ENCODE measurements around the gene MRC2.

The MRC2 gene

DNA sequence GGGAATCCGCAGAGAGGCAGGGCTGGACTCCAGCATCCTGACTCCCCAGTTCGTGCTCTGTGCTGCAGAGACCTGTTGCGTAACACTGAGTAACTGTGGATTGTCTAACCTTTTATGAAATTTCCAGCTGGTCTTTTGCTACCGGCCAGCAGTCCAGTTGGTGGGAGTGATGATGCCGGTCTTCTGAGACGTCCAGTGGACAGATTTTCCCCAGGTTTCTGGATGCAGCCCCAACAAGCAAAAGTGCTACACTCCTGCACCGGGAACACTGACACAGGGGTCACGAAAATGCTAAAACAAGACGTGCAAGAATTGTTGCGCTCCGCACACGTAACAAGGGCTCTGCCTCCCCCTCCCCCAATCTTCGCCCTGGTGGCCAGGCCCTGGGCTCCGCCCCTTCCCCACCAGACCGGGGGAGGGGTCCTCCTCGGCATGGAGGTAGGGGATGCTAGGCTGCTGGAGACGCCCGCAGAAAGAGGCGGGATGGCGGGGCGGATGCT lies 701 bp upstream of the MRC2 start:
- no peaks in the 10 kb centered on the region; the same call in 1 of the 2 replicates for H3K79me2 ChIP-seq (ENCODE audit: insufficient read depth, low read length)
- TF ChIP-seq, protein P1, sequence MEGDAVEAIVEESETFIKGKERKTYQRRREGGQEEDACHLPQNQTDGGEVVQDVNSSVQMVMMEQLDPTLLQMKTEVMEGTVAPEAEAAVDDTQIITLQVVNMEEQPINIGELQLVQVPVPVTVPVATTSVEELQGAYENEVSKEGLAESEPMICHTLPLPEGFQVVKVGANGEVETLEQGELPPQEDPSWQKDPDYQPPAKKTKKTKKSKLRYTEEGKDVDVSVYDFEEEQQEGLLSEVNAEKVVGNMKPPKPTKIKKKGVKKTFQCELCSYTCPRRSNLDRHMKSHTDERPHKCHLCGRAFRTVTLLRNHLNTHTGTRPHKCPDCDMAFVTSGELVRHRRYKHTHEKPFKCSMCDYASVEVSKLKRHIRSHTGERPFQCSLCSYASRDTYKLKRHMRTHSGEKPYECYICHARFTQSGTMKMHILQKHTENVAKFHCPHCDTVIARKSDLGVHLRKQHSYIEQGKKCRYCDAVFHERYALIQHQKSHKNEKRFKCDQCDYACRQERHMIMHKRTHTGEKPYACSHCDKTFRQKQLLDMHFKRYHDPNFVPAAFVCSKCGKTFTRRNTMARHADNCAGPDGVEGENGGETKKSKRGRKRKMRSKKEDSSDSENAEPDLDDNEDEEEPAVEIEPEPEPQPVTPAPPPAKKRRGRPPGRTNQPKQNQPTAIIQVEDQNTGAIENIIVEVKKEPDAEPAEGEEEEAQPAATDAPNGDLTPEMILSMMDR (IDR thresholded peaks at IDR 0.05; ENCODE audit: borderline replicate concordance, extremely low read depth, low read length, poor library complexity, severe bottlenecking): no peak
- TF ChIP-seq EZH2 (IDR thresholded peaks at IDR 0.05; ENCODE audit: borderline replicate concordance, low read depth, low read length, severe bottlenecking): no peak
- H3K4me1 ChIP-seq (ENCODE audit: insufficient read depth, low read length): peaks cover 31% of the 10 kb centered on the region
- H3K36me3 ChIP-seq (ENCODE audit: insufficient read depth, low read length): no peaks in the 10 kb centered on the region
- no peaks in the 10 kb centered on the region for H3K27me3 ChIP-seq (ENCODE audit: insufficient read depth, low read length, poor library complexity)
- H4K20me1 ChIP-seq (ENCODE audit: insufficient read depth, low read length): peaks cover 23% of the 10 kb centered on the region
- H3K9me3 ChIP-seq (ENCODE audit: insufficient read depth, low read length, severe bottlenecking): no peaks in the 10 kb centered on the region
- H3K4me3 ChIP-seq (ENCODE audit: low read depth in 1 of 2, low read length in 2 of 2): peak overlapping the region; percentile 25 to 91; a peak in 3 of 4 replicates
- peak; percentile 50 for DNase-seq
- peak; percentile 22 for ATAC-seq (ENCODE audit: insufficient read depth, low read depth)
- H2AFZ ChIP-seq (ENCODE audit: low read depth, low read length): peak overlapping the region; percentile 67
- H3K4me2 ChIP-seq (ENCODE audit: insufficient read depth, low read length): peak overlapping the region; percentile 97
- H3K9ac ChIP-seq (ENCODE audit: low read depth, low read length): peak overlapping the region; percentile 74
- no peak overlapping the region for H3K27ac ChIP-seq (ENCODE audit: low read length)

DNA sequence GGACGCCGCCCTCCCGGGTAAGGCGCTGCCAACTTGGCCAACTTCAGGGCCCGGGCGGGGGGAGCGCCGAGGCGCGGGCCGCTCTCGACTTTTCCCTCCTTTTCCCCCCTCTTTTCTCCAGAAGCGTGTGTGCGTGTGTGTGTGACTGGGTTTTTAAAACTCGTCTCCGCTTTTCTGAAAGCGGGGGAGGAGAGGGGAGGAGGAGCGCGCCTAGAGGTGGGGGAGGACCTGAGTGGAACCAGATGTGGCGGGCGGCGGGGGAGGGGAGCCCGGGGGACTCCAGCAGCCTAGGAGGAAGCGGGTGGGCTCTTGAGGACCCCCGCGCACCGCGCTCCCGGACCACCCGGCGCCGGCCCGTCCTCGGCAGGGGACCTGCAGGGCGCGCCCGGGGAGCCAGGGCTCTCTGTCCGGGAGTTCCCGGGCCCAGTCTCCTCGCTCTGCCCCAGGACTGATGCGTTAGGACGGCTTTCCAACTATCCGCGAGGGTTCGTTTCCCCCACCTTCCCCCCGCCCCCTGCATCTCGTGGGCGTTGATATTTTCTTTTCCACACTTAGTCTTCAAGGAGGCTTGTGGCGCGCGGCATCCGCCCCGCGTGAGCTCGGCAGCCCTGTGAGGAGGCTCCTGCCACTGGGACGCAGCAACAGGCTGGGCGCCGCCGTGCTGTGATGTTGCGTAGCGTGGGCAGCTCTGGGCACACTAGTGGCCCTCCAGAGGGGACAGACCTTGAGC lies 599 bp downstream of the MRC2 start:
- Histone ChIP-seq H3K9me3 (ENCODE audit: insufficient read depth, low read length, severe bottlenecking) (no peaks in the 10 kb centered on the region), H3K9ac (ENCODE audit: low read depth, low read length) (peak overlapping the region; percentile 74), H3K27me3 (ENCODE audit: insufficient read depth, low read length, poor library complexity) (no peaks in the 10 kb centered on the region), H2AFZ (ENCODE audit: low read depth, low read length) (peak overlapping the region; percentile 67), H4K20me1 (ENCODE audit: insufficient read depth, low read length) (peaks cover 30% of the 10 kb centered on the region), H3K4me3 (ENCODE audit: low read depth in 1 of 2, low read length in 2 of 2) (peak overlapping the region; percentile 25 to 91), H3K4me2 (ENCODE audit: insufficient read depth, low read length) (peak overlapping the region; percentile 97), H3K79me2 (ENCODE audit: insufficient read depth, low read length) (no peaks in the 10 kb centered on the region; the same call in 1 of the 2 replicates), H3K4me1 (ENCODE audit: insufficient read depth, low read length) (peaks cover 31% of the 10 kb centered on the region), H3K36me3 (ENCODE audit: insufficient read depth, low read length) (no peaks in the 10 kb centered on the region), H3K27ac (ENCODE audit: low read length) (peak overlapping the region; percentile 33)
- TF ChIP-seq EZH2 (IDR thresholded peaks at IDR 0.05; ENCODE audit: borderline replicate concordance, low read depth, low read length, severe bottlenecking): no peak
- TF ChIP-seq, protein P1 (IDR thresholded peaks at IDR 0.05; ENCODE audit: borderline replicate concordance, extremely low read depth, low read length, poor library complexity, severe bottlenecking): no peak
- peak; percentile 73 for DNase-seq
- peak; percentile 59 for ATAC-seq (ENCODE audit: insufficient read depth, low read depth)

DNA sequence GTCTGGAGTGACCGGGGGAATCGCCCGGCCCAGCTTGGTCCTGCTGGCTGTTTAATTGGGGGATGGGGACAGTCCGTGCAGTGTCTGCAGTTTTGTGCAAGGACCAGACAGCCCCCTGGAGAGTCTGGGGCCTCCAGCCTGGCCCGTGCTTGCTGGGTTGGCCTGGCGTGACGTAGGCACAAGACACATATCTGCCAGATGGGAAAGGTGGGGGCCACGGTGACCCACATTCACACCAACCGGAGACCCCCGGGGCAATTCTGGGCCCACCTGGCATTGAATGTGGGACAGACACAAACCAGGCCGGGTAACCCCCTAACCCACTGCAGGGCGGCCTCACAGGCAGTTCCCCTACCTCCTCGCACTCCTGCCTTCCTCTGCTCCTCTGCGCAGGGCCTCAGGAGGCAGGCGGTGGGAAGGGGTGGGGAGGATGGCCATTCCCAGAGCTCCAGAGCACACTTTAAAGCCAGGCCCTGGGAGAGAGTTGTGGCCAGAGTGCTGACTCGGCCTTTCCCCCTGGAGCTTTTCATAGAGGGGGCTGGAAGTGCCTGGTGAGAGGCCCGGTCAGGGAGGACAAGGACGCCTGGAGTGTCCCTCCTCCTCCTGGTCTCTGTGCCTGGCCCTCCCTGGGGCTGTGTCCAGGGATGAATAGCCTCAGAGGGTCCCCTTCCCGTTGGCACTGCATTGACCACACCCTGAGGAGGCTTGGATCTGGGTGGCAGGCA lies 1.5 kb downstream of the MRC2 start:
- Histone ChIP-seq H3K4me2 (ENCODE audit: insufficient read depth, low read length) (peak overlapping the region; percentile 97), H3K9ac (ENCODE audit: low read depth, low read length) (peak overlapping the region; percentile 74; the same call in 1 of the 2 replicates), H3K4me1 (ENCODE audit: insufficient read depth, low read length) (peaks cover 31% of the 10 kb centered on the region), H3K36me3 (ENCODE audit: insufficient read depth, low read length) (no peaks in the 10 kb centered on the region), H3K9me3 (ENCODE audit: insufficient read depth, low read length, severe bottlenecking) (no peaks in the 10 kb centered on the region), H3K27ac (ENCODE audit: low read length) (no peak overlapping the region; the same call in 1 of the 2 replicates), H3K79me2 (ENCODE audit: insufficient read depth, low read length) (no peaks in the 10 kb centered on the region; the same call in 1 of the 2 replicates), H2AFZ (ENCODE audit: low read depth, low read length) (no peak overlapping the region; the same call in 1 of the 2 replicates), H4K20me1 (ENCODE audit: insufficient read depth, low read length) (peaks cover 30% of the 10 kb centered on the region), H3K4me3 (ENCODE audit: low read depth in 1 of 2, low read length in 2 of 2) (peak overlapping the region in 1 of 2 experiments; percentile 91; a peak in 2 of 4 replicates), H3K27me3 (ENCODE audit: insufficient read depth, low read length, poor library complexity) (no peaks in the 10 kb centered on the region)
- no peak for ATAC-seq (ENCODE audit: insufficient read depth, low read depth)
- DNase-seq: no peak
- TF ChIP-seq, protein P1 (IDR thresholded peaks at IDR 0.05; ENCODE audit: borderline replicate concordance, extremely low read depth, low read length, poor library complexity, severe bottlenecking): no peak
- no peak for TF ChIP-seq EZH2 (IDR thresholded peaks at IDR 0.05; ENCODE audit: borderline replicate concordance, low read depth, low read length, severe bottlenecking)
